Psoas muscle (tissue), 8 donors: ENCODE data around the gene MAPK7. TPM values are rescaled to one million over a fixed set of nuclear protein-coding genes. Genes with fewer than 3 reads are reported as not detected.

Experiments
- ATAC-seq, 4 donors: fragments of 200-7000 bp; cut with Tn5 transposase; one replicate each; pipeline ENCODE4 v1.9.1; 2020; ENCODE audit warnings: moderate library complexity in 3 of 4, mild to moderate bottlenecking in 2 of 4
- DNase-seq, 2 donors: peaks; one replicate each; pipeline ENCODE4 v3.0.0-alpha.2; 2020
- H3K27ac ChIP-seq: fragments of 200-600 bp; one replicate; pipeline ENCODE4 v1.8.0; 2022
- H3K27me3 ChIP-seq, 3 donors: fragments of 200-600 bp in 1 of 3; one replicate each; pipeline versions ENCODE4 v1.6.1 to v1.8.0; 2013 to 2022; ENCODE audit warnings: low read length in 2 of 3, mild to moderate bottlenecking in 2 of 3, moderate library complexity in 1 of 3; ENCODE audit not compliant: insufficient read depth in 3 of 3
- H3K36me3 ChIP-seq, 2 donors: fragments of 200-600 bp in 1 of 2; one replicate each; pipeline versions ENCODE4 v1.6.1 to v1.8.0; 2013 to 2022; ENCODE audit warnings: low read depth in 1 of 2, mild to moderate bottlenecking in 1 of 2, moderate library complexity in 1 of 2; ENCODE audit not compliant: insufficient read depth in 1 of 2
- H3K4me1 ChIP-seq: fragments of 200-600 bp; one replicate; pipeline ENCODE4 v1.8.0; 2022
- H3K4me3 ChIP-seq: fragments of 200-600 bp; one replicate; pipeline ENCODE4 v1.8.0; 2022; ENCODE audit warnings: mild to moderate bottlenecking
- H3K9me3 ChIP-seq: fragments of 200-600 bp; one replicate; pipeline ENCODE4 v1.8.0; 2022
- CTCF ChIP-seq: fragments of 200-600 bp; IDR thresholded peaks from one replicate; pipeline ENCODE4 v1.8.0; 2022; ENCODE audit warnings: antibody characterized with exemption
- WGBS, 3 donors: extraction: QIAGEN DNeasy Blood & Tissue Kit; methylation state at CpG; one replicate each; pipeline versions ENCODE4 v1.1.6 to v1.1.7; 2013; 5-methylcytosine and 5-hydroxymethylcytosine counted together
- intact Hi-C, 2 donors: fragments of 100-400 bp; cut with DNase I; formaldehyde crosslinking; loops; one replicate each; pipeline versions ENCODE4 v1.11.0 to v1.14.2; 2022
- polyA plus RNA-seq, 3 donors: library from polyadenylated mRNA; stranded (reverse); fragments of 200-250 nt; gene quantifications; one replicate each; pipeline ENCODE4 v1.2.3, GENCODE V29; 2013
- total RNA-seq, 4 donors: library from RNA; stranded (reverse); fragmentation: NEBNext Ultra II Directional in 2 of 4; extraction: Animal tissue kit (Norgen Biotek cat#: 25700) in 2 of 4; gene quantifications; one replicate each; pipeline versions ENCODE4 v1.2.1 to v1.2.4, GENCODE V29; 2021 to 2023
- donor health status: healthy with polysubstance abuse.
- donor health status: DM: no; HTN: no; CAD: no; lungs with moderate emphysema.
- donor health status: Bipolar disorder and iron deficiency.
- donor health status: healthy.
- donor health status: DM: yes; HTN: yes; CAD: no.
- donor health status: DM: no; HTN: no; CAD: no.
- donor health status: DM: no; HTN: no; CAD: no.
- donor health status: DM: yes; HTN: yes; CAD: no.

MAPK7 gene
- total and polyA plus RNA-seq, 7 donors, result 6.1 to 12.6 (median 7.5) TPM

- H3K4me1 ChIP-seq, result peaks cover 19% of the 10 kb centered on the region
Measured at GRCh38 chr17:19388791-19389785, 10.8 kb downstream of the MAPK7 start.

GRCh38 chr17:19390951-19391350, 12.7 kb downstream of the MAPK7 start:
- no peak for DNase-seq
- TF ChIP-seq CTCF, result no peak
- intact Hi-C loops, result no loop called here
- no peaks in the 10 kb centered on the region for H3K27me3 ChIP-seq
- no peaks in the 10 kb centered on the region for H3K36me3 ChIP-seq
- ATAC-seq, result no peak
- no peak overlapping the region for H3K27ac ChIP-seq
- no peak overlapping the region for H3K4me3 ChIP-seq
- H3K9me3 ChIP-seq, result no peaks in the 10 kb centered on the region
- 93 to 100% (median 100%) methylated on average over 2 of the region's 2 CpGs for WGBS, 3 donors
- peaks cover 14% of the 10 kb centered on the region for H3K4me1 ChIP-seq

More at GRCh38 chr17:19388791-19389785, 10.8 kb downstream of the MAPK7 start:
- Histone ChIP-seq H3K27ac (no peak overlapping the region), H3K9me3 (no peaks in the 10 kb centered on the region), H3K27me3 (no peaks in the 10 kb centered on the region), H3K36me3 (peaks cover 0 to 14% of the 10 kb centered on the region in 2 donors), H3K4me3 (no peak overlapping the region)
- no peak for ATAC-seq
- no peak for DNase-seq
- intact Hi-C loops, result no loop called here
- 68 to 78% (median 78%) methylated on average over 5 of the region's 5 CpGs for WGBS, 3 donors
- no peak for TF ChIP-seq CTCF

GRCh38 chr17:19391432-19391831, 13.1 kb downstream of the MAPK7 start:
- DNase-seq (no peak), ATAC-seq (no peak)
- Histone ChIP-seq H3K36me3 (no peaks in the 10 kb centered on the region), H3K4me1 (peaks cover 9% of the 10 kb centered on the region), H3K27me3 (no peaks in the 10 kb centered on the region), H3K4me3 (no peak overlapping the region), H3K9me3 (no peaks in the 10 kb centered on the region), H3K27ac (no peak overlapping the region)
- 65 to 76% (median 71%) methylated on average over 7 of the region's 7 CpGs for WGBS, 3 donors
- no peak for TF ChIP-seq CTCF
- intact Hi-C loops, result no loop called here

- intact Hi-C loops, result no loop called here
- ATAC-seq, result no peak
Measured at GRCh38 chr17:19392303-19392702, 14.0 kb downstream of the MAPK7 start.

More at GRCh38 chr17:19392303-19392702, 14.0 kb downstream of the MAPK7 start:
- Histone ChIP-seq H3K36me3 (no peaks in the 10 kb centered on the region), H3K27ac (no peak overlapping the region), H3K27me3 (no peaks in the 10 kb centered on the region), H3K4me3 (no peak overlapping the region), H3K4me1 (peaks cover 5% of the 10 kb centered on the region), H3K9me3 (no peaks in the 10 kb centered on the region)
- no peak for TF ChIP-seq CTCF
- WGBS, 3 donors, result 52 to 75% (median 53%) methylated on average over 7 of the region's 7 CpGs
- DNase-seq, result no peak
